HUES6 (cell line): Measurements from ENCODE around the gene ZNF407.

Experiments
- H3K27ac ChIP-seq: 2 replicates; pipeline ENCODE4 v1.7.0; 2013; ENCODE audit warnings: low read depth, mild to moderate bottlenecking, low read length, inconsistent platforms
- H3K27me3 ChIP-seq: 2 replicates; pipeline ENCODE4 v1.6.1; 2013; ENCODE audit warnings: low read length; ENCODE audit not compliant: control insufficient read depth, insufficient read depth
- H3K36me3 ChIP-seq: 2 replicates; pipeline ENCODE4 v1.6.1; 2013; ENCODE audit warnings: low read length; ENCODE audit not compliant: control insufficient read depth, insufficient read depth
- H3K4me1 ChIP-seq: 2 replicates; pipeline ENCODE4 v1.6.1; 2013; ENCODE audit warnings: low read length; ENCODE audit not compliant: control insufficient read depth, insufficient read depth
- H3K4me3 ChIP-seq: 2 replicates; pipeline ENCODE4 v1.5.1; 2013; ENCODE audit warnings: low read depth, low read length
- H3K9ac ChIP-seq: one replicate; pipeline ENCODE4 v1.6.1; 2013; ENCODE audit warnings: mild to moderate bottlenecking, low read length
- H3K9me3 ChIP-seq: 2 replicates; pipeline ENCODE4 v1.6.1; 2013; ENCODE audit warnings: low read depth, low read length; ENCODE audit not compliant: control insufficient read depth, insufficient read depth

ZNF407 gene

GRCh38 chr18:75105551-75106254 is 508.0 kb downstream of the ZNF407 start:
- Histone ChIP-seq H3K4me3 (no peak overlapping the region), H3K27me3 (no peaks in the 10 kb centered on the region), H3K9me3 (peaks cover 16% of the 10 kb centered on the region), H3K4me1 (no peaks in the 10 kb centered on the region), H3K36me3 (no peaks in the 10 kb centered on the region), H3K27ac (no peak overlapping the region), H3K9ac (no peak overlapping the region)

DNA sequence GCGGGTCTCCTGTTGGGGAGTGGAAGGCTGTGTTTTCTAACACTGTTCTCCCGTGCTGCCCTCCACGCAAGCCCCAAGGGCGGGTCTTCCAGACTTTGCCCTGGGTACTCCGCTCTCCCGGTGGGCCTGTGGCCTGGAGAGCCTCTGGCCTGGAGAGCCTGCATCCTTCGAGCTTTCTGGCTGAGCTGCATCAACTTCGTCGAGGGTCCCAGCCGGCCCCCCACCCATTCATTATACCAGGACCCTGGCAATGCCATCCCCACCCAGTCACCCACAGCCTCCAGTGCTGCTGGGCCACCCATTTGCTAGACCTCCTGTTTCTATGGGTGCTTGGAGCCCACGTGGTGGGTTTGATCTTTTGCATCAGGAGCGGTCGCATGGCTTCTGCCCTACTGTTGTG is 509.1 kb downstream of the ZNF407 start:
- no peak overlapping the region for H3K9ac ChIP-seq
- no peaks in the 10 kb centered on the region for H3K27me3 ChIP-seq
- no peaks in the 10 kb centered on the region for H3K4me1 ChIP-seq
- no peaks in the 10 kb centered on the region for H3K36me3 ChIP-seq
- no peak overlapping the region for H3K27ac ChIP-seq
- H3K4me3 ChIP-seq = no peak overlapping the region
- H3K9me3 ChIP-seq = peaks cover 6% of the 10 kb centered on the region

DNA sequence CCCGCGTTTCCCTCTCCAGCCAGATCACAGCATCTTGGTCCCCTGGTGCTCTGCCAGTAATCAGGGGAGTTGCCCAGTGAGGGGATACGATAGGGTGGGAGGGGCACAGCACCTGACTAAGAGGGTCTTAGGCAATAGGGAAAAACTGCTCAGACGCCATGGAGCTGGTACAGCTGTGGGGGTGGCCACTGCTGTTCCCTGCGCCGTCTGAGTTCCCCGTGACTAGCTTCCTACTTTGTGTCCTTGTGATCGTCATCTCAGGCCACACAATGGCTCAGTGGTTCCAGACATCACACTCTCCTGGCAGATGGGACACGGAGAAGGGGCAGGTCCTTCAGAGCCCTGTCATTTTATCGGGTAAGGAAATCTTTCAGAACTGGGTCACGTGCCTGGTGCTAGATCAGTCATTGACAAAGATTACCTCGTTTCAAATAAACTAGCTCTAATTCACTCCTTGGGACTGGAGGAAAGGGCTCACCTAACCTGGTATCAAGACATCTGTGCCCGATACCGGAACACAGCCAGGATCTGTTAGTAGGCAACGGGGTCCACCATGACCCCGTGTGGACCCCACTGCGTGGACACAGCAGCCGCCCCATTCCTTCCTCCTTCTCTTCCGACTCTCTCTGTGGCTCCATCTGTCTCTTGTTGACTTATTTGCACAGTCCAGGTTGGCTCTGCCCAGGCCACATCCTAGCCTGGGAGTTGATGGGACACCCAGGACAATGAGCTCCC is 509.7 kb downstream of the ZNF407 start:
- no peaks in the 10 kb centered on the region for H3K36me3 ChIP-seq
- no peaks in the 10 kb centered on the region for H3K4me1 ChIP-seq
- H3K4me3 ChIP-seq = no peak overlapping the region
- no peak overlapping the region for H3K9ac ChIP-seq
- no peak overlapping the region for H3K27ac ChIP-seq
- no peaks in the 10 kb centered on the region for H3K27me3 ChIP-seq
- peaks cover 3% of the 10 kb centered on the region; the same call in 1 of the 2 replicates for H3K9me3 ChIP-seq

DNA sequence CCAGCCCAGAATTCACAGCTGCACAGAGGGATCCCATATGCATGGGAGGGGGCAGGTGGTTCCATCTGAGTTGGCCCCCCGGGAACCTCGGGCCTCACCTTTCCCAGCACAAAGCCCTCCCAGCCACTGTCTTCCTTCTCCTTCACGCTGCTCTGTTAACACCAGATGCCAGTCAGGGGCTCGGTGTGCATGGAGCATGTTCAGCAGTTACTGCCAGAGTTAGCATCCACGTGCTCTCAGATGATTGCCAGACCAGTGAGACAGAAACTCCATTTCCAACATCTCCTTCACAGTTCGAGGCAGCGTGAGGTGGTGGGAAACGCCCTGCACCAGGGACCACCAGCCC is 510.2 kb downstream of the ZNF407 start:
- no peaks in the 10 kb centered on the region for H3K4me1 ChIP-seq
- H3K27me3 ChIP-seq = no peaks in the 10 kb centered on the region
- H3K36me3 ChIP-seq = no peaks in the 10 kb centered on the region
- no peak overlapping the region for H3K9ac ChIP-seq
- H3K9me3 ChIP-seq = no peaks in the 10 kb centered on the region
- no peak overlapping the region for H3K27ac ChIP-seq
- no peak overlapping the region for H3K4me3 ChIP-seq

GRCh38 chr18:75108579-75109318 is 511.1 kb downstream of the ZNF407 start:
- Histone ChIP-seq H3K9me3 (no peaks in the 10 kb centered on the region), H3K27ac (no peak overlapping the region), H3K9ac (no peak overlapping the region), H3K4me1 (no peaks in the 10 kb centered on the region), H3K4me3 (no peak overlapping the region), H3K36me3 (no peaks in the 10 kb centered on the region), H3K27me3 (no peaks in the 10 kb centered on the region)

GRCh38 chr18:75109319-75109691 is 511.6 kb downstream of the ZNF407 start:
- H3K27ac ChIP-seq = no peak overlapping the region
- no peaks in the 10 kb centered on the region for H3K9me3 ChIP-seq
- H3K4me3 ChIP-seq = no peak overlapping the region
- no peaks in the 10 kb centered on the region for H3K36me3 ChIP-seq
- no peaks in the 10 kb centered on the region for H3K27me3 ChIP-seq
- H3K4me1 ChIP-seq = no peaks in the 10 kb centered on the region
- H3K9ac ChIP-seq = no peak overlapping the region

DNA sequence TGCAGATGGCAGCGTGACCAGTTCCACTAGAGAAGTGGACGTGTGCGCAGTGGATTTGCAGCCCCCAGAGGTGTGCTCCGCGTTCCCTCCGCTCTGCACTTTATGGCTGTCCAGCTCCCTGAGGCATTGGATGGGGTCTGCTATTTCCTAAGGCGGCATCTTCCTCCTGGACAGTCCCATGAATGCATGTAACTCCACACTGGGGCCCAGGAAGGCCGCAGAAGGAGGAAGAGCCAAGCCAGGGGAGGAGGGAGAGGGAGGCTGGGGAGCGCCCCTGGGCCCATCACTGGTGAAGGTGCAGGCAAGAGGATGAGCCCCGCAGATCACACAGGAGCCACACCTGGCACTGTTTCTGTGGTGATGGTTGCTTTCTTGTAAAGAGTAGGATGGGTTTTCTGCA is 512.1 kb downstream of the ZNF407 start:
- H3K4me1 ChIP-seq = no peaks in the 10 kb centered on the region
- no peaks in the 10 kb centered on the region for H3K9me3 ChIP-seq
- no peaks in the 10 kb centered on the region for H3K36me3 ChIP-seq
- H3K4me3 ChIP-seq = no peak overlapping the region
- no peak overlapping the region for H3K27ac ChIP-seq
- no peak overlapping the region for H3K9ac ChIP-seq
- H3K27me3 ChIP-seq = no peaks in the 10 kb centered on the region

DNA sequence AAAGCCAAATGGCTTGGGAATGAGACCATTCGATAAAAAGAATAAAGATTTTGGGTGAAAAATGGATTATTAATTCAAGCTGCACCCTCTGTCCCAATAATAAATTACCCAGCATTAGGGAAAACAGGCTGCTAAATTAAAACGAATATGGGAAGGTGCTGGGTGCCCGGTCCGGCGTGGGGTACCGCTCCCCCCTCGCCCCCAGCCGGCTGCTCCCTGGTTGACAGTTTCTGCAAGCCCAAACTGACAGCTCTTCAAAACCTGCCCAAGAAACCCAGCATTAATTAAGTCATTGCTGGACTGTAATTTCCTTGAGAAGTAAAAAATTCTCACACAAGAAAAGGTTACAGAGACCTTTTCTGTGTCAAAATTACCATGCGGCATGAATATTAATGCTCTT is 512.6 kb downstream of the ZNF407 start:
- H3K27ac ChIP-seq = no peak overlapping the region
- no peak overlapping the region for H3K4me3 ChIP-seq
- no peaks in the 10 kb centered on the region for H3K36me3 ChIP-seq
- no peak overlapping the region for H3K9ac ChIP-seq
- H3K4me1 ChIP-seq = no peaks in the 10 kb centered on the region
- H3K9me3 ChIP-seq = no peaks in the 10 kb centered on the region
- H3K27me3 ChIP-seq = no peaks in the 10 kb centered on the region

GRCh38 chr18:75110846-75111415 is 513.3 kb downstream of the ZNF407 start:
- H3K27ac ChIP-seq = no peak overlapping the region
- H3K4me3 ChIP-seq = no peak overlapping the region
- H3K9ac ChIP-seq = no peak overlapping the region
- no peaks in the 10 kb centered on the region for H3K9me3 ChIP-seq
- no peaks in the 10 kb centered on the region for H3K27me3 ChIP-seq
- no peaks in the 10 kb centered on the region for H3K4me1 ChIP-seq
- no peaks in the 10 kb centered on the region for H3K36me3 ChIP-seq

DNA sequence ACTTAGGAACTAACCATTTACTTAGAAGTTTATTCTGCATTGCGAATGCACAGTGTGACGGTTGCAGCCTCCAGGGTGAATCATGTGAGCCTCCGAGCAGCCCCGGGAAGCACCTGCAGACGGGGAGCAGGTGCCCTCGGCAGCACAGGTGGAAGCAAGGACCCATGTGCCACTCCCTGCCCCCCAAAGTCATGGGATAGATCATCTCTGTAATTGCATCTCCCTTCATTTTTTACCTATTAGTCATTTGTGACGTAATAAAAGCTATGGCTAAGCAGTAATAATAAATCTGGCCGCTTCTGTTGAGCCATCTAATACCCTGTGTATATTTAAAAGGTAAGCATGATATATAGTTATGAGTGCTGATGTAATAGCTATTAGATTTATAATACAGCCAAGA is 514.1 kb downstream of the ZNF407 start:
- Histone ChIP-seq H3K27me3 (no peaks in the 10 kb centered on the region), H3K27ac (no peak overlapping the region), H3K36me3 (no peaks in the 10 kb centered on the region), H3K4me3 (no peak overlapping the region), H3K9me3 (no peaks in the 10 kb centered on the region), H3K9ac (no peak overlapping the region), H3K4me1 (no peaks in the 10 kb centered on the region)
